Uterus (tissue), 4 donors: ENCODE measurements around the gene PPEF1. TPM values are rescaled to one million over a fixed set of nuclear protein-coding genes. Genes with fewer than 3 reads are reported as not detected.

Experiments
- DNase-seq, 2 donors: peaks; one replicate each; pipeline ENCODE4 v3.0.0-alpha.2; 2019 to 2020
- H3K27ac ChIP-seq, 2 donors: fragments of 200-600 bp; sonication (generic); 1 replicate in 1 of 2; 2 replicates in 1 of 2; pipeline ENCODE4 v1.5.1; 2016 to 2018
- H3K27me3 ChIP-seq, 2 donors: fragments of 200-600 bp; sonication (generic); one replicate each; pipeline ENCODE4 v1.5.1; 2018 to 2019; ENCODE audit warnings: control low read depth in 1 of 2
- H3K36me3 ChIP-seq, 2 donors: fragments of 200-600 bp; sonication (generic); one replicate each; pipeline ENCODE4 v1.5.1; 2019; ENCODE audit warnings: control low read depth in 1 of 2
- H3K4me1 ChIP-seq, 2 donors: fragments of 200-600 bp; sonication (generic); one replicate each; pipeline ENCODE4 v1.5.1; 2018 to 2019; ENCODE audit warnings: control low read depth in 1 of 2
- H3K4me3 ChIP-seq, 2 donors: fragments of 200-600 bp; sonication (generic); 1 replicate in 1 of 2; 2 replicates in 1 of 2; pipeline ENCODE4 v1.5.1; 2018 to 2019; ENCODE audit warnings: mild to moderate bottlenecking in 1 of 2
- H3K9me3 ChIP-seq, 2 donors: fragments of 200-600 bp; sonication (generic); one replicate each; pipeline ENCODE4 v1.5.1; 2019; ENCODE audit warnings: control low read depth in 1 of 2
- POLR2A ChIP-seq, 2 donors: fragments of 450-650 bp; IDR thresholded peaks; one replicate each; pipeline ENCODE4 v1.6.1; 2016; ENCODE audit warnings: antibody characterized with exemption in 2 of 2, mild to moderate bottlenecking in 1 of 2, moderate library complexity in 1 of 2
- intact Hi-C: fragments of 100-400 bp; cut with DNase I; formaldehyde crosslinking; loops from one replicate; pipeline ENCODE4 v1.15.1; 2023; ENCODE audit warnings: low total_unique reads
- total RNA-seq, 4 donors: library from RNA; depleted of rRNA in 3 of 4; stranded (reverse); fragments of >200 nt in 3 of 4; gene quantifications; one replicate each; pipeline versions ENCODE4 v1.1.0 to v1.2.4, GENCODE V29; 2014 to 2023
- TF ChIP-seq, protein P1 (sequence below), 4 experiments: fragments of 200-600 bp in 2 of 4; fragments of 450-650 bp in 2 of 4; sonication (generic) in 2 of 4; IDR thresholded peaks; one replicate each; pipeline ENCODE4 v1.5.1; 2016 to 2019; ENCODE audit warnings: antibody characterized with exemption in 4 of 4, mild to moderate bottlenecking in 2 of 4, moderate library complexity in 1 of 4
- donor health status: DM: yes; HTN: yes; CAD: no.

The PPEF1 gene
- total RNA-seq, 4 donors from 2014 or later: under 0.01 to 0.76 TPM; not detected in 2

GRCh38 chrX:18864390-18864920 lies 157.0 kb downstream of the PPEF1 start:
- no peaks in the 10 kb centered on the region for H3K27me3 ChIP-seq
- no peaks in the 10 kb centered on the region for H3K9me3 ChIP-seq
- intact Hi-C loops: no loop called here
- H3K4me3 ChIP-seq: no peak overlapping the region
- no peak for DNase-seq
- TF ChIP-seq POLR2A (IDR thresholded peaks at IDR 0.05): no peak
- TF ChIP-seq, protein P1, sequence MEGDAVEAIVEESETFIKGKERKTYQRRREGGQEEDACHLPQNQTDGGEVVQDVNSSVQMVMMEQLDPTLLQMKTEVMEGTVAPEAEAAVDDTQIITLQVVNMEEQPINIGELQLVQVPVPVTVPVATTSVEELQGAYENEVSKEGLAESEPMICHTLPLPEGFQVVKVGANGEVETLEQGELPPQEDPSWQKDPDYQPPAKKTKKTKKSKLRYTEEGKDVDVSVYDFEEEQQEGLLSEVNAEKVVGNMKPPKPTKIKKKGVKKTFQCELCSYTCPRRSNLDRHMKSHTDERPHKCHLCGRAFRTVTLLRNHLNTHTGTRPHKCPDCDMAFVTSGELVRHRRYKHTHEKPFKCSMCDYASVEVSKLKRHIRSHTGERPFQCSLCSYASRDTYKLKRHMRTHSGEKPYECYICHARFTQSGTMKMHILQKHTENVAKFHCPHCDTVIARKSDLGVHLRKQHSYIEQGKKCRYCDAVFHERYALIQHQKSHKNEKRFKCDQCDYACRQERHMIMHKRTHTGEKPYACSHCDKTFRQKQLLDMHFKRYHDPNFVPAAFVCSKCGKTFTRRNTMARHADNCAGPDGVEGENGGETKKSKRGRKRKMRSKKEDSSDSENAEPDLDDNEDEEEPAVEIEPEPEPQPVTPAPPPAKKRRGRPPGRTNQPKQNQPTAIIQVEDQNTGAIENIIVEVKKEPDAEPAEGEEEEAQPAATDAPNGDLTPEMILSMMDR (IDR thresholded peaks at IDR 0.05): no peak
- no peaks in the 10 kb centered on the region for H3K4me1 ChIP-seq
- no peaks in the 10 kb centered on the region for H3K36me3 ChIP-seq
- H3K27ac ChIP-seq: no peak overlapping the region

DNA sequence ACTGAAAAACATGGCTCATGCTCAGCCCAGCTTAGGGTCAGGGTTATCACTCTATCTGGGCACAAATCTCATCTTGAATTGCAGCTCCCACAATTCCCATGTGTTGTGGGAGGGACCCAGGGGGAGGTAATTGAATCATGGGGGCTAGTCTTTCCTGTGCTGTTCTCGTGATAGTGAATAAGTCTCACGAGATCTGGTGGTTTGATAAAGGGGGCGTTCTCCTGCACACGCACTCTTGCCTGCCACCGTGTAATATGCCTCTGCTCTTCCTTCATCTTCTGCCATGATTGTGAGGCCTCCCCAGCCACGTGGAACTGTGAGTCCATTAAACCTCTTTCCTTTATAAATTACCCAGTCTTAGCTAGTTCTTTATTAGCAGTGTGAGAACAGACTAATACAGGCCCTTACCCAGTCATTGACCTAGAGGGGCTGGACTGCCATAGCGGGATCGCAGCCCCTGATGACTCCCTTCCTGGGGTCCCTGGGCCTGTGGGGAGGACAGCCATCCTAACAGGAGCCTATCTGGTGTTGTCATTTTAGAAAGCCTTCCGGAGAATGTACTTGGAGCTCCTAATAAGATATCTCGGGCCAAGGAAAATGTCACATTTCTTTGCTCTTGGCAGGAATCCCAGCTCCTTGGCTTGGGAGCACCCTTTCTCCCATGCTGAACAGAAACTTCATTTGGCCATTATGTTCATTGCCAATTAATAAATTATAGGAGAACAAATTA lies 163.9 kb downstream of the PPEF1 start:
- Histone ChIP-seq H3K9me3 (no peaks in the 10 kb centered on the region), H3K4me1 (peaks cover 0 to 13% of the 10 kb centered on the region in 2 donors), H3K27me3 (no peaks in the 10 kb centered on the region), H3K4me3 (no peak overlapping the region), H3K27ac (peak overlapping the region; percentile 10 to 58), H3K36me3 (no peaks in the 10 kb centered on the region)
- TF ChIP-seq, protein P1 (IDR thresholded peaks at IDR 0.05): no peak
- TF ChIP-seq POLR2A (IDR thresholded peaks at IDR 0.05): no peak
- DNase-seq: no peak
- intact Hi-C loops: no loop called here

DNA sequence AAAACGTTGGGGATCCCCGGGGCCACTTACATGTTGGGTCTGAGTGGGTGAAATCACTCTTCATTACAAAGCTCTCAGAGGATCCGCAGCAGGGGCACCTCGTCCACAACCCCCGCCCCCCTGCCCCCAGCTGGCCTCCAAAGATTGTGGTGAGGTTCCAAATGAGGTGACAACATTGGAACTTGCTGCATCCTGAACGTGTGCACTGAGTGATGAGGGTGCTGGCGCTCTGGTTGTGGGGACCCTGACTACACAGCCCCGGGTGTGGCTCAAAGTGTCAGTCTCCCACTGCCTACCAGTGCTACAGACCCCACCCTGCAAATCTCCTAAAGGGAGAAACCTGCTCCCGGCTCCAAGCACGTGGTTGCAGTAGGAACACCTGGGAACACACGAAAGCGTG lies 164.5 kb downstream of the PPEF1 start:
- Histone ChIP-seq H3K27me3 (no peaks in the 10 kb centered on the region), H3K9me3 (no peaks in the 10 kb centered on the region), H3K4me1 (peaks cover 0 to 13% of the 10 kb centered on the region in 2 donors), H3K27ac (peak overlapping the region in 1 of 2 donors; percentile 10), H3K36me3 (no peaks in the 10 kb centered on the region), H3K4me3 (no peak overlapping the region)
- no peak for DNase-seq
- intact Hi-C loops: no loop called here
- TF ChIP-seq, protein P1 (IDR thresholded peaks at IDR 0.05): no peak
- no peak for TF ChIP-seq POLR2A (IDR thresholded peaks at IDR 0.05)

GRCh38 chrX:18872621-18873020 lies 165.2 kb downstream of the PPEF1 start:
- intact Hi-C loops: no loop called here
- H3K4me1 ChIP-seq: peaks cover 0 to 13% of the 10 kb centered on the region in 2 donors
- H3K27ac ChIP-seq: peak overlapping the region; percentile 77 to 83
- no peaks in the 10 kb centered on the region for H3K27me3 ChIP-seq
- TF ChIP-seq, protein P1 (IDR thresholded peaks at IDR 0.05): no peak
- TF ChIP-seq POLR2A (IDR thresholded peaks at IDR 0.05): no peak
- no peaks in the 10 kb centered on the region for H3K9me3 ChIP-seq
- H3K36me3 ChIP-seq: no peaks in the 10 kb centered on the region
- DNase-seq: no peak
- no peak overlapping the region for H3K4me3 ChIP-seq

DNA sequence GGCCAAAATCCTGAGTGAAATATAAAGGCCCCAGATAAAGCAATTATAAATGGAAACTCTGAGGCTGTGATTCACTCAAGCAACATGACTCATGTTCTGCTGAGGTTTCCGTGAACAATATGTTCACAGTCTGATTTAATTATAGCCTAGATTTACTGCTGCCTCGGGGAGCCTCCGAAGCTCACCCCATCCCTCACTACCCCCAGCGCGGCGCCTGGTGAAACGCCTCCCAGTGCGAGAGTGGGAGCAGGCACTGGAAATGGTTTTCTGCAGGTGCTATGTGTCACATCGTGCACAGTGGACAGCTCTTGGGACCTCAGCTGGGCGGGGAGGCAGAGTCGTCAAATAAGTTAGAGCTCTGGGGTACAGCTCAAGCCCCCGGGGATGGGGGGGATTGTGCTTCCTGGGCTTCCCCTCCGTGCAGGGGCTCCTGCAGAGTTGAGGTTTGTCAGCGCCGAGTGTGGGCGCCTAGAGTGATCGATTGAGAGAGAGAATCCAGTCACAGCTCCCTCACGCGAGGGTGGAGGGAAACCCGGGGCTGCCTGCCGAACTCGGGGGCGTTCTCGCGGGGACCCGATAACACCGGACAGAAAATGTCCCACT lies 165.8 kb downstream of the PPEF1 start:
- DNase-seq: peak; percentile 66 to 75
- Histone ChIP-seq H3K27ac (peak overlapping the region; percentile 77 to 83), H3K36me3 (no peaks in the 10 kb centered on the region), H3K9me3 (no peaks in the 10 kb centered on the region), H3K4me1 (peaks cover 0 to 13% of the 10 kb centered on the region in 2 donors), H3K27me3 (no peaks in the 10 kb centered on the region), H3K4me3 (peak overlapping the region in 1 of 2 donors; percentile 4)
- intact Hi-C loops: no loop called here
- no peak for TF ChIP-seq POLR2A (IDR thresholded peaks at IDR 0.05)
- TF ChIP-seq, protein P1 (IDR thresholded peaks at IDR 0.05): no peak
